Left lung (tissue), 10 donors: ENCODE measurements around the gene HS3ST1. TPM values are rescaled to one million over a fixed set of nuclear protein-coding genes. Genes with fewer than 3 reads are reported as not detected.

Experiments used
- ATAC-seq: fragments of 200-7000 bp; cut with Tn5 transposase; one replicate; pipeline ENCODE4 v1.9.1; 2020; ENCODE audit warnings: moderate library complexity
- DNase-seq, 4 donors: peaks; one replicate each; pipeline ENCODE4 v3.0.0-alpha.2; 2013 to 2020
- H3K27ac ChIP-seq, 2 donors: fragments of 200-600 bp; sonication (generic) in 1 of 2; one replicate each; pipeline versions ENCODE4 v1.5.0 to v1.8.0; 2020 to 2021
- H3K27me3 ChIP-seq, 2 donors: fragments of 200-600 bp; sonication (generic) in 1 of 2; one replicate each; pipeline versions ENCODE4 v1.5.0 to v1.8.0; 2020 to 2021
- H3K36me3 ChIP-seq, 2 donors: fragments of 200-600 bp; sonication (generic) in 1 of 2; one replicate each; pipeline versions ENCODE4 v1.5.0 to v1.8.0; 2020 to 2021
- H3K4me1 ChIP-seq, 2 donors: fragments of 200-600 bp; one replicate each; pipeline ENCODE4 v1.8.0; 2021
- H3K4me3 ChIP-seq, 2 donors: fragments of 200-600 bp; sonication (generic) in 1 of 2; one replicate each; pipeline versions ENCODE4 v1.5.0 to v1.8.0; 2020 to 2021; ENCODE audit warnings: mild to moderate bottlenecking in 1 of 2
- H3K9me3 ChIP-seq, 2 donors: fragments of 200-600 bp; sonication (generic) in 1 of 2; one replicate each; pipeline versions ENCODE4 v1.5.0 to v1.8.0; 2020 to 2021
- CTCF ChIP-seq, 2 donors: fragments of 200-600 bp; sonication (generic) in 1 of 2; IDR thresholded peaks; one replicate each; pipeline versions ENCODE4 v1.5.0 to v1.8.0; 2021; ENCODE audit warnings: antibody characterized with exemption in 2 of 2
- intact Hi-C, 2 donors: fragments of 100-400 bp; cut with DNase I; formaldehyde crosslinking; loops; one replicate each; pipeline versions ENCODE4 v1.11.2 to v1.14.2; 2022
- polyA plus RNA-seq, 6 donors: library from polyadenylated mRNA; unstranded; fragments of 120-200 nt; gene quantifications; one replicate each; pipeline ENCODE4 v1.2.1, GENCODE V29; 2013; ENCODE audit not compliant: insufficient read length in 6 of 6
- total RNA-seq, 2 donors: library from RNA; stranded (reverse); fragmentation: NEBNext Ultra II Directional; extraction: Animal tissue kit (Norgen Biotek cat#: 25700); gene quantifications; one replicate each; pipeline ENCODE4 v1.2.1, GENCODE V29; 2021
- donor health status: DM: no; HTN: yes; CAD: no.
- donor health status: DM: no; HTN: no; CAD: no.

The HS3ST1 gene
- total and polyA plus RNA-seq, 8 donors: 2.6 to 11.9 (median 3.8) TPM

- no peak for TF ChIP-seq CTCF (IDR thresholded peaks at IDR 0.05)
- Histone ChIP-seq H3K27ac (no peak overlapping the region), H3K9me3 (no peaks in the 10 kb centered on the region), H3K27me3 (no peaks in the 10 kb centered on the region), H3K36me3 (no peaks in the 10 kb centered on the region), H3K4me3 (no peak overlapping the region), H3K4me1 (no peaks in the 10 kb centered on the region)
- DNase-seq: no peak
- ATAC-seq: no peak
- intact Hi-C loops: no loop called here
Observed at GRCh38 chr4:11376571-11376970, 52.1 kb downstream of the HS3ST1 start.

DNA sequence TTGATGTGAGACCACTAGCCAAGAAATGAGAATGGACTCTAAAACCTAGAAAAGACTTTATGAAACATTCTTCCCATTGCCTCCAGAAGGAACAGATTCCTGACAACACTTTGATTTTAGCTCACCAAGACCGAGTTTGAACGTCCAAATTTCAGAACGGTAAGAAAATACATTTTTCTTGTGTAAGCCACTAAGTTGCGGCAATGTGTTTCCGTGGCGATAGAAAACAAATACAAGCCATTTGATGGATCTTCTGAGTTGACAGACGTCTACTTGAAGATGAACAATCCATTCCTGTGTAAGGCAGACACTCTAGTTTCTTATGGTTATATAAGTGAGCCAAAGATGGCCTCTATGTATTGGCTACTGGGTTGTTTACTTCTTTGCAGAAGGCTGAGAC is 52.5 kb downstream of the HS3ST1 start:
- intact Hi-C loops: no loop called here

GRCh38 chr4:11368701-11369115 is 60.0 kb downstream of the HS3ST1 start:
- Histone ChIP-seq H3K4me1 (no peaks in the 10 kb centered on the region), H3K4me3 (no peak overlapping the region), H3K9me3 (peaks cover 0 to 5% of the 10 kb centered on the region in 2 donors), H3K27ac (no peak overlapping the region), H3K27me3 (peaks cover 0 to 18% of the 10 kb centered on the region in 2 donors), H3K36me3 (no peaks in the 10 kb centered on the region)
- DNase-seq: peak in 1 of 4 donors; percentile 67
- intact Hi-C loops: no loop called here
- ATAC-seq: peak; percentile 37
- TF ChIP-seq CTCF (IDR thresholded peaks at IDR 0.05): no peak

More for the DNA sequence above, 52.5 kb downstream of the HS3ST1 start:
- TF ChIP-seq CTCF (IDR thresholded peaks at IDR 0.05): no peak
- no peaks in the 10 kb centered on the region for H3K9me3 ChIP-seq
- H3K36me3 ChIP-seq: no peaks in the 10 kb centered on the region
- no peak for DNase-seq
- no peaks in the 10 kb centered on the region for H3K27me3 ChIP-seq
- no peak for ATAC-seq
- no peaks in the 10 kb centered on the region for H3K4me1 ChIP-seq
- H3K4me3 ChIP-seq: no peak overlapping the region
- H3K27ac ChIP-seq: no peak overlapping the region

DNA sequence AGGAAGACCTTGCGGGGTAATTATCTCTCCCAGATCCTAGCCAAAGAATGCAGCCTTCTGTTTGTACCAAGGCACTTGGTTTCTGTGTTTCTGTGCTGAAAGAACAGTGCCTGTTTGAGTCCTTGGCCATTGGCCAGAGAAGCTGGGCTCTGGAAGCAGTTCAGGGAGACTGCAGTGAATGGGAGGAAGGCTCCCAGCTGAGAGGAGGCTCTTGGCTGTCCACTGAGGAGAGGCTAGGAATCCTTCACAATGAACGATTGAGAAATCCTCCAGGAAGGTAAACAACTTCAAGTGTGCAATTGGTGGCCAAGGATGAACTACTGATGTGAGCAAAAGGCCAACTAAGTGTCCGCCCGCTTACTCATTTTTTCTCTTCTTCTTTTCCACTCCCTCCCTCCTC is 61.3 kb downstream of the HS3ST1 start:
- H3K4me3 ChIP-seq: no peak overlapping the region
- no peaks in the 10 kb centered on the region for H3K36me3 ChIP-seq
- TF ChIP-seq CTCF (IDR thresholded peaks at IDR 0.05): no peak
- DNase-seq: peak in 2 of 4 donors; percentile 61 to 77
- no peaks in the 10 kb centered on the region for H3K4me1 ChIP-seq
- intact Hi-C loops: no loop called here
- peak; percentile 60 for ATAC-seq
- peaks cover 0 to 18% of the 10 kb centered on the region in 2 donors for H3K27me3 ChIP-seq
- peaks cover 0 to 5% of the 10 kb centered on the region in 2 donors for H3K9me3 ChIP-seq
- no peak overlapping the region for H3K27ac ChIP-seq

- peaks cover 0 to 18% of the 10 kb centered on the region in 2 donors for H3K27me3 ChIP-seq
- DNase-seq (no peak), ATAC-seq (no peak)
- H3K9me3 ChIP-seq: peaks cover 0 to 5% of the 10 kb centered on the region in 2 donors
- intact Hi-C loops: no loop called here
- TF ChIP-seq CTCF (IDR thresholded peaks at IDR 0.05): no peak
- H3K4me3 ChIP-seq: no peak overlapping the region
- no peak overlapping the region for H3K27ac ChIP-seq
- H3K4me1 ChIP-seq: no peaks in the 10 kb centered on the region
- H3K36me3 ChIP-seq: no peaks in the 10 kb centered on the region
Observed at GRCh38 chr4:11366859-11367258, 61.8 kb downstream of the HS3ST1 start.
